ENCODE data around the gene NME4. TPM values are rescaled to one million over a fixed set of nuclear protein-coding genes. Genes with fewer than 3 reads are reported as not detected.
"Not testable (repeated sequence)": the region's sequence is repeated elsewhere in the genome, so short reads cannot be mapped to it uniquely, and the experiment has no call there.

NME4 gene
- total RNA-seq, 4 donors from 2014 or later = 15.4 to 29.8 (median 19.5) TPM

DNA sequence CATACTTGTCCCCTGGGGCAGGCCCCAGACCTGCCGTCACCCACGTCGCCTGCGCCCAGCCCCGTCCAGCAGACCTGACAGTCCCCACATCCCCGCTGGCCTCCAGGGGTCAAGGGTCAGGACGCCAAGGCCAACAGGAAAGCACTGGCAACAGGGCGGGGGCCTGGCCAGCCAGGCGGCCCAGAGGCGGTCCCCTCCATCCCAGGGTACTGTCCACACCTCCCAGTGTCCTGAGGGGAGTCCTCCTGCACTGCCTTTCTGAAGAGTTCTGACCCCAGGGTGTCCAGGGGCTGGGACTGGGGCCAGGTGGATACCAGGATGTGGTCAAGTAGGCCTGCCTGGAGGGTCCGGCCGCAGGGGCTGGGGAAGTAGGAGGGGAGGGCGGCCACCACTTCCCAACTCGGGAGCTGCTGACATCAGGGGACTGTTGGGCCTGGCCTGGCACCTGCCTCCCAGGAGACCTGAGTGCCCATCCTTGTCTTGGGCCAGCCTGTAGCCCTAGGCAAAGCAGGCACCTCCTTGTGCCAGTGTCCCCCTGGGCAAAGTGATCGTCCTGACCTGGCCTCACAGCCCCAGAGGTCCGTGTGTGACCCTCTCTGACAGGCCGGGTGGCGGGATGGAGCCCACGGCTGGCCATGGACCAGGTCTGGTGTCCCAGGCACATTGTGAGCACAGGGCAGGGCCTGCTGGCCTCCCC lies 37.8 kb upstream of the NME4 start:
- TF ChIP-seq POLR2A (IDR thresholded peaks at IDR 0.05) = no peak
- TF ChIP-seq, protein P1, sequence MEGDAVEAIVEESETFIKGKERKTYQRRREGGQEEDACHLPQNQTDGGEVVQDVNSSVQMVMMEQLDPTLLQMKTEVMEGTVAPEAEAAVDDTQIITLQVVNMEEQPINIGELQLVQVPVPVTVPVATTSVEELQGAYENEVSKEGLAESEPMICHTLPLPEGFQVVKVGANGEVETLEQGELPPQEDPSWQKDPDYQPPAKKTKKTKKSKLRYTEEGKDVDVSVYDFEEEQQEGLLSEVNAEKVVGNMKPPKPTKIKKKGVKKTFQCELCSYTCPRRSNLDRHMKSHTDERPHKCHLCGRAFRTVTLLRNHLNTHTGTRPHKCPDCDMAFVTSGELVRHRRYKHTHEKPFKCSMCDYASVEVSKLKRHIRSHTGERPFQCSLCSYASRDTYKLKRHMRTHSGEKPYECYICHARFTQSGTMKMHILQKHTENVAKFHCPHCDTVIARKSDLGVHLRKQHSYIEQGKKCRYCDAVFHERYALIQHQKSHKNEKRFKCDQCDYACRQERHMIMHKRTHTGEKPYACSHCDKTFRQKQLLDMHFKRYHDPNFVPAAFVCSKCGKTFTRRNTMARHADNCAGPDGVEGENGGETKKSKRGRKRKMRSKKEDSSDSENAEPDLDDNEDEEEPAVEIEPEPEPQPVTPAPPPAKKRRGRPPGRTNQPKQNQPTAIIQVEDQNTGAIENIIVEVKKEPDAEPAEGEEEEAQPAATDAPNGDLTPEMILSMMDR (IDR thresholded peaks at IDR 0.05) = no peak
- intact Hi-C loops (cut with DNase I; ENCODE audit: low total_unique reads) = no loop called here
- WGBS, 2 donors = 84 to 87% methylated on average over 17 to 18 of the region's 19 CpGs
- DNase-seq (ENCODE audit: low spot score in 2 of 2) = no peak
- no peak overlapping the region for H3K4me3 ChIP-seq (ENCODE audit: low read depth, poor library complexity, severe bottlenecking)

DNA sequence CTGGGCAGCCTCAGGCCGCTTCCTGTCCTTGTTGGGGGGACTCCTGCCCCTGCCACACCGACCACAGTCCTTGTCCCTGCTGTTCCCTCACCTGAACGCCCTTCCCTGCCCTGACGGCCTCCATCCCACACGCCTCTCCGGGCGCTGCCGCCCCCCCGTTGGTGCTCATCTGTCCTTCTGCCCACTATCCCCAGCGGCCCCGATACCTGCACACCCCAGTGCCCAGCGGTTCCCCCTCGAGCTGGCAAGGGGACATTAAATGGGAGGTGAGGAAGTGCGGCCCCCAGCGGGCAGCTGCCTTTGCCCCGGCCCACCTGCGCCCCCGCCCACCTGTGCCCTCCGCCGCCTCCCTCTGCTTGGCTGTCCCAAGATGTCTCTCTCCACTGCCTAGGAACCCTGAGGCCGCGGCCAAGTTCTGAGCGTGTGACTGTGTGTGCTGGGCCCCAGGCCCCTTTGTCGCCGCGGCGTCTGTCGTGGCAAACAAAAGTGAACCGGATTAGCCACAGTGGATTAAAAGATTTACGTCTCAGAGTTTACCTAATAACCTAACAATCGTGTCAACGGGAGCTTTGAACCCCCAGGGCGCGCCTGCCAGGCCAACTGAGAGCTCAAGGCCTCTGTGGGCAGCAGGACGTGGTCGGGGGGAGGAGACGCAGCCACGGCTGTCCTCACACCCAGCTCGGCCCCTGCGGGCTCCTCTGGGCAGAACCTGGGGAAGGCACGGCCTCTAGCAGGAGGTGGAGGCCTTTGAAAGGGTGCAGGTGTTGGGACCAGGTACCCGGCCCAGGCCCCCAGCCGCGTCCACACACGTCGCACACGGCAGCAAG lies 36.9 kb upstream of the NME4 start:
- intact Hi-C loops (cut with DNase I; ENCODE audit: low total_unique reads) = no loop called here
- whole genome bisulfite sequencing, 2 donors = 88 to 90% methylated on average over 40 to 44 of the region's 47 CpGs
- TF ChIP-seq POLR2A (IDR thresholded peaks at IDR 0.05) = no peak
- TF ChIP-seq, protein P1 (IDR thresholded peaks at IDR 0.05) = no peak
- H3K4me3 ChIP-seq (ENCODE audit: low read depth, poor library complexity, severe bottlenecking) = no peak overlapping the region
- DNase-seq (ENCODE audit: low spot score in 2 of 2) = no peak

GRCh38 chr16:360698-361336 lies 36.2 kb upstream of the NME4 start:
- intact Hi-C loops (cut with DNase I; ENCODE audit: low total_unique reads) = no loop called here
- 86 to 89% methylated on average over 46 to 47 of the region's 47 CpGs for WGBS, 2 donors
- no peak overlapping the region for H3K4me3 ChIP-seq (ENCODE audit: low read depth, poor library complexity, severe bottlenecking)
- DNase-seq (ENCODE audit: low spot score in 2 of 2) = no peak
- TF ChIP-seq POLR2A (IDR thresholded peaks at IDR 0.05) = no peak
- TF ChIP-seq, protein P1 (IDR thresholded peaks at IDR 0.05) = no peak

DNA sequence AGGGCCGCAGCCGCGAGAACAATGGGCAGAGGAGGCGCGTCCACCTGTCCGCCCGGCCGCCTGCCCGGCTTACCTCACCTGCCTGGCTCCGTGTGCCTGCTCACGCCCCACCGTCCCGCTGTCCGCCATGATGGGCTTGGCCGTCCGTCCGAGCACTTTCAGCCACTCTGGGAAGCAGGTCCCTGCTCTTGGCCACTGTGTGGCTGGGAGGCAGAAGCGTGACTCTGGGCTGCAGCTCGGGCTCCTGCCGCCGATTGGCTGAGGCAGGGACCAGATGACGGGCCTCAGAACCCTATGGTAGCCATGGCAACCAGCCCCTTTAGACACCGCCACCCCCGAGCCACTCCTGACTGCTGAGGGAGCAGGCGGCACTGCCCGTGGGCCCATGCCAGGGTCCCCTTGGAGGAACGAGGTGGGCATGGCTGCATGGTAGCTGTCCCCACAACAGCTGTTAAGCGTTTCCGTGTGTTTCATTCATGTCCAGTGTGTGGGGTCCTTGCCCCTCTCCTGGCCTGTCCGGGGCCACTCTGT lies 35.6 kb upstream of the NME4 start:
- TF ChIP-seq POLR2A (IDR thresholded peaks at IDR 0.05) = no peak
- TF ChIP-seq, protein P1 (IDR thresholded peaks at IDR 0.05) = no peak
- WGBS, 2 donors = 80 to 82% methylated on average over 30 of the region's 30 CpGs
- no peak for DNase-seq (ENCODE audit: low spot score in 2 of 2)
- no peak overlapping the region for H3K4me3 ChIP-seq (ENCODE audit: low read depth, poor library complexity, severe bottlenecking)
- intact Hi-C loops (cut with DNase I; ENCODE audit: low total_unique reads) = no loop called here

- TF ChIP-seq, protein P1 (IDR thresholded peaks at IDR 0.05) = no peak
- no peak for TF ChIP-seq POLR2A (IDR thresholded peaks at IDR 0.05)
- 15 to 17% methylated on average over 25 to 27 of the region's 30 CpGs for WGBS, 2 donors
- no peak overlapping the region for H3K4me3 ChIP-seq (ENCODE audit: low read depth, poor library complexity, severe bottlenecking)
- no peak for DNase-seq (ENCODE audit: low spot score in 2 of 2)
- intact Hi-C loops (cut with DNase I; ENCODE audit: low total_unique reads) = no loop called here
These were observed 34.9 kb upstream of the NME4 start for GRCh38 chr16:361872-362701.

- DNase-seq (ENCODE audit: low spot score in 2 of 2); H3K4me3 ChIP-seq (ENCODE audit: low read depth, poor library complexity, severe bottlenecking); intact Hi-C loops (cut with DNase I; ENCODE audit: low total_unique reads): not testable (repeated sequence)
- 79 to 85% methylated on average over 18 to 24 of the region's 24 CpGs for WGBS, 2 donors
These were observed 34.3 kb upstream of the NME4 start for GRCh38 chr16:362702-362999.

Data from lower leg skin (tissue), 4 donors.